ENCODE results near the gene LRRC27. TPM values are rescaled to one million over a fixed set of nuclear protein-coding genes. Genes with fewer than 3 reads are reported as not detected.

LRRC27 gene
- total and polyA plus RNA-seq, 7 donors, result 2.2 to 8.3 (median 2.5) TPM

GRCh38 chr10:132425757-132426155 lies 93.8 kb downstream of the LRRC27 start:
- Histone ChIP-seq H3K4me1 (peaks cover 20% of the 10 kb centered on the region), H3K27me3 (ENCODE audit: insufficient read depth in 3 of 3, low read length in 2 of 3) (no peaks in the 10 kb centered on the region), H3K36me3 (ENCODE audit: insufficient read depth in 1 of 2, low read depth in 1 of 2) (no peaks in the 10 kb centered on the region), H3K27ac (no peak overlapping the region), H3K9me3 (no peaks in the 10 kb centered on the region), H3K4me3 (no peak overlapping the region)
- intact Hi-C loops (cut with DNase I), result no loop called here
- no peak for DNase-seq
- WGBS, 3 donors, result 56 to 77% (median 63%) methylated on average over 9 of the region's 9 CpGs
- ATAC-seq, result no peak
- TF ChIP-seq CTCF (IDR thresholded peaks at IDR 0.05), result no peak

- H3K4me3 ChIP-seq, result no peak overlapping the region
- no peak for TF ChIP-seq CTCF (IDR thresholded peaks at IDR 0.05)
- intact Hi-C loops (cut with DNase I), result no loop called here
- ATAC-seq, result no peak
- H3K9me3 ChIP-seq, result no peaks in the 10 kb centered on the region
- no peak for DNase-seq
- WGBS, 3 donors, result 87 to 93% (median 87%) methylated on average over 10 of the region's 10 CpGs
- peaks cover 6% of the 10 kb centered on the region for H3K4me1 ChIP-seq
- H3K27me3 ChIP-seq (ENCODE audit: insufficient read depth in 3 of 3, low read length in 2 of 3), result no peaks in the 10 kb centered on the region
- no peak overlapping the region for H3K27ac ChIP-seq
- H3K36me3 ChIP-seq (ENCODE audit: insufficient read depth in 1 of 2, low read depth in 1 of 2), result no peaks in the 10 kb centered on the region
Measured at GRCh38 chr10:132427006-132427771, 95.2 kb downstream of the LRRC27 start.

- peaks cover 4% of the 10 kb centered on the region for H3K4me1 ChIP-seq
- TF ChIP-seq CTCF (IDR thresholded peaks at IDR 0.05), result no peak
- H3K4me3 ChIP-seq, result no peak overlapping the region
- DNase-seq (no peak), ATAC-seq (no peak)
- intact Hi-C loops (cut with DNase I), result no loop called here
- no peaks in the 10 kb centered on the region for H3K36me3 ChIP-seq (ENCODE audit: insufficient read depth in 1 of 2, low read depth in 1 of 2)
- WGBS, 3 donors, result 96 to 100% (median 98%) methylated on average over 2 of the region's 2 CpGs
- H3K27ac ChIP-seq, result no peak overlapping the region
- H3K9me3 ChIP-seq, result no peaks in the 10 kb centered on the region
- no peaks in the 10 kb centered on the region for H3K27me3 ChIP-seq (ENCODE audit: insufficient read depth in 3 of 3, low read length in 2 of 3)
Measured at GRCh38 chr10:132427939-132428367, 96.0 kb downstream of the LRRC27 start.

GRCh38 chr10:132428486-132428995 lies 96.5 kb downstream of the LRRC27 start:
- no peaks in the 10 kb centered on the region for H3K36me3 ChIP-seq (ENCODE audit: insufficient read depth in 1 of 2, low read depth in 1 of 2)
- H3K9me3 ChIP-seq, result no peaks in the 10 kb centered on the region
- 58 to 72% (median 69%) methylated on average over 11 of the region's 11 CpGs for WGBS, 3 donors
- DNase-seq (no peak), ATAC-seq (no peak)
- intact Hi-C loops (cut with DNase I), result no loop called here
- no peak overlapping the region for H3K27ac ChIP-seq
- H3K4me3 ChIP-seq, result no peak overlapping the region
- peaks cover 4% of the 10 kb centered on the region for H3K4me1 ChIP-seq
- no peak for TF ChIP-seq CTCF (IDR thresholded peaks at IDR 0.05)
- no peaks in the 10 kb centered on the region for H3K27me3 ChIP-seq (ENCODE audit: insufficient read depth in 3 of 3, low read length in 2 of 3)

Other genes starting within 250 kb of the LRRC27 start
- gene DPYSL4, start 145.2 kb upstream of the LRRC27 start, total RNA-seq, result 1 to 10 TPM in 1 of 4 donors, under 1 TPM in 3; 0.82 to 1.4 (median 0.85) TPM
- gene DPYSL4, start 145.2 kb upstream of the LRRC27 start, polyA plus RNA-seq, result under 1 TPM; 0.30 to 0.39 (median 0.36) TPM
- gene STK32C, start 24.2 kb upstream of the LRRC27 start, total RNA-seq, result 1 to 10 TPM; 5.6 to 7.0 (median 6.1) TPM
- 10 to 100 TPM in 1 of 3 donors, 1 to 10 TPM in 2; 3.6 to 11.7 (median 8.1) TPM for gene STK32C, start 24.2 kb upstream of the LRRC27 start, polyA plus RNA-seq
- 10 to 100 TPM; 14.5 to 25.0 (median 21.9) TPM for gene PWWP2B, start 65.0 kb downstream of the LRRC27 start, total RNA-seq
- 10 to 100 TPM; 18.6 to 35.2 (median 23.4) TPM for gene PWWP2B, start 65.0 kb downstream of the LRRC27 start, polyA plus RNA-seq
- 10 to 100 TPM; 38.2 to 48.8 (median 42.2) TPM for gene INPP5A, start 205.6 kb downstream of the LRRC27 start, total RNA-seq
- 10 to 100 TPM; 15.1 to 44.3 (median 29.5) TPM for gene INPP5A, start 205.6 kb downstream of the LRRC27 start, polyA plus RNA-seq